ENCODE measurements around the gene CTDSP2.
"Not testable (repeated sequence)": the region's sequence is repeated elsewhere in the genome, so short reads cannot be mapped to it uniquely, and the experiment has no call there.

The CTDSP2 gene

DNA sequence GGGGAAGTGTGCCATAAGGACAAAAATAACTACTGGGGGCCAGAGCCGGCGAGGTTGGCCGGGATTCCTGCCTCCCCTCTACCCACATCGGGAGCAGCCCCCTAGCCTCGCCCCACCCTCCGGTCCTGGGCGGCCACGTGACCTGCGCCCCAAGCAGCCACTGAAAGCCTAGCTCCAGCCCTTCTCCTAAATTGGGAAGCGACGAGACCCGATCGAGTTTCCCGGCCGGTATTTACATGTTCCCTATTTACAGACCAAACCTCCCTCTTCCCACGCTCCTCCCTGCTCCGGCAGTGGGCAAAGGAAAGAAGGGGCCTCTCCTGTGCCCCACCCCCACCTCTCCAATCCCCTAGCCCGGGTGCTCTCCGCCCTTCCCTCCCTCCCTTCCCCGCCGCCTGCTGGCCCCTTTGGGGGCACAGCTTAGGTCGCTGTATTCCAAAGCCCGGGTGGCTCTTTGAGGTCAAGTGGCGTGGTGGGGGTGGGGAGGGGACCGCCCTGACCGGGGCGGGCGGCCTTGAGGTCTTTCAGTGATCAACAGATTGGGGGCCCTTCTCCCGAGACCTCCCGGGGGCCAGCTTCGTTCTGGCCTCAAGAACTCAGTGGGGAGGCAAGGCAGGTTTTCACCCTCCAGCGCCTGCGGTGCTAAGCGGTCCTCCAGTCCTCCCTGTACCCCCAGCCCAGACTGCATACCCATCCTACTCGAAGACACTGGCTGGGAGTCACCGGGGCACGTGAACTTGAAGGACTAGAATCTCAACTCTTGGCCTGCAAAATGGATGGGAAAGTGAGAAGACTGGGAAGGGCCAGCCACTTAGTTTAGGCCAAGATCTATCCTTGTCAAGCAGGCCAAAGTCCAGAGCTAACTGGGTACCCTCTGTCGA is 6.3 kb upstream of the CTDSP2 start:
- DNase-seq (ENCODE audit: low read depth), result no peak

DNA sequence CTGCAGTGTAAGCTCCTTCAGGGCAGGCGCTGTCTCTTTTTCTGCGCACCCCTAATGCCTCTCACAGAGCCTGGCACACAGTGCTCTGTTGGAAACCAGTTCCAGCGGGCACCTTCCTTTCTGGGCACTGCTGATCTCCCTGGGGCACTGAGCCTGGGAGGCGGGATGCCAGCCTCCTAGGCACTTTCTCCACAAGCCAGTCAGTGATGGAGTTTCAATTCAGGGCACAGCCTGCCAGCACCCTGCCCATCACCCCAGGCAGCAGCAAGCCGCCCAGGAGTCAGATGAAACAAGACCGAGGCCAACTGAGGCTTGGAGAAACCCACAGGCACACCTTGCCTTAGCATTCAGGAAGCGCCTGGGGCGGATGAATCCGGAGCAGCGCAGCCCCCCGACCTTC is 5.7 kb upstream of the CTDSP2 start:
- no peak for DNase-seq (ENCODE audit: low read depth)

GRCh38 chr12:57851552-57851951 is 5.0 kb upstream of the CTDSP2 start:
- DNase-seq (ENCODE audit: low read depth), result no peak

GRCh38 chr12:57850854-57851430 is 4.4 kb upstream of the CTDSP2 start:
- no peak for DNase-seq (ENCODE audit: low read depth)

- DNase-seq (ENCODE audit: low read depth), result not testable (repeated sequence)
Measured at GRCh38 chr12:57849447-57849846, 2.9 kb upstream of the CTDSP2 start.

DNA sequence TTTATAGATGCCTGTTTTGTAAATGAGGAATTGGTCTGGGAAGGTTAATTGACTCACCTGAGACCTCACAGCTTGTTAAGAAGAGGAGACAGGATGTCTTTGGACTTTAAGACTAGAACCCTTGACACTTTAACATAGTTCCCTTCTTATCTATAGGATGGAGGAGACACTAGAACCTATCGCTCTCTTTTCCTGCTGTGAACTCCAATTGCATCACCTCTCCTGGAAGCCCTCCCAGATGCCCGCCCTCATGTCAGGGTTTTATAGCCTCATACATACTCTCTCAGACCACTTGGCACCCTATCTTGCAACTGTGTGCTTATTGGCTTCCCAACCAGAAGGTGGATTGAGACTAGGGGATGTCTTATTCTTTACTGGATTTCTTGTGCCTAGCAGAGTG is 2.5 kb upstream of the CTDSP2 start:
- DNase-seq (ENCODE audit: low read depth), result no peak

- DNase-seq (ENCODE audit: low read depth), result no peak
Measured at GRCh38 chr12:57848208-57848607, 1.7 kb upstream of the CTDSP2 start.

DNA sequence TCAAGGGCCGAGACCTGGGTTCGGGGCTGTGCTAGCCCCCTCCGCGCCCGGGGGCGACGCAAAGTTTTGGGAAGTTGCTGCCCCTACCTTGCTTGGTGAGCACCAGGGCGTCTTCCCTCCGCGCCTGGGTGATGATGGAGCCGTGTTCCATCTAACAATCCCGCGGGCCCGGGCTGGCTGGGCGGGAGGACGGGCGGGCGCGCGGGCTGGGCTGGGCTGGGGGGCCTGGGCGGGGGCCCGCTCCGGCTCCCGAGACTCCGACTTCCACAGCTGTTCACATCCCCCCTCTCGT is 298 bp downstream of the CTDSP2 start:
- no peak for DNase-seq (ENCODE audit: low read depth)

GRCh38 chr12:57845478-57846284 is 848 bp downstream of the CTDSP2 start:
- DNase-seq (ENCODE audit: low read depth), result peak; percentile 62

- DNase-seq (ENCODE audit: low read depth), result peak; percentile 88
Measured at GRCh38 chr12:57844709-57845477, 1.6 kb downstream of the CTDSP2 start.

GRCh38 chr12:57842342-57843294 is 3.9 kb downstream of the CTDSP2 start:
- peak; percentile 45 for DNase-seq (ENCODE audit: low read depth)

DNA sequence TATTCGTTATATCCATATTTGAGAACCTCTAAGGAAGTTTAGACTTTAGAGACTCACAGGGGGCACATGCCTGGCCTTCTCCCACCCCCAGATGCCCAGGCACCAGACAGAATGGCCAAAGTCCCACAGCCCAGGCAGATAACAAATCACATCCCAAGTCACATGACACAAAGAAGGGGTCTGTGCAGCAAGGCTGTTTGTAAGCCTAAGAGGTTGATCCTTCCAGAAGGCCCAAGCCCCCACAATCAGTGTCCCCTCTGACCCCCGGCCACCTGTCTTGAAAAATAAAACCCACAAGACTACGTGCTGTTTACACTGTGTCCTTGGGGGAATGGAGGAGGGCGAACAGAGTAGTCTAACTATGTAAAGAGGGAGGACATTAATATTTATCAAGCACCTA is 5.1 kb downstream of the CTDSP2 start:
- no peak for DNase-seq (ENCODE audit: low read depth)

GRCh38 chr12:57840726-57841125 is 5.8 kb downstream of the CTDSP2 start:
- DNase-seq (ENCODE audit: low read depth), result no peak

DNA sequence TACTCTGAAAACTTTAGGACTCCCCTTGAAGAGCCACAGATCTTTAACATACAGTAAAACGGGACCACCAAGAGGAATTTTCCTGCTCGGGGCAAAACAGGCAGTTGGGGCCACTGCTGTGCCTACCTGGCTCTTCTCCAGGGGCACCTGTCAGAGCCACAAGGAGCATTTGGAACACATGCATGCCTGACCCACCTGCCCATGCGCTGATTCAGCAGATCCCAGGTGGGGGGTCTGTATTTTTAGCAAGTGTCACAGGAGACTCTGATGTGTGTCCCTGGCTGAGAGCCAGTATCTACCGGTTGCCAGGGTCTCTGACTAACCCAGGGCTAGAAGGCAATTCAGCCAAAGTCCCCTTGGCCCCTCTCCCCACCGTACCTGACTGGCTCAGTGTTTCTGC is 6.5 kb downstream of the CTDSP2 start:
- DNase-seq (ENCODE audit: low read depth), result no peak

DNA sequence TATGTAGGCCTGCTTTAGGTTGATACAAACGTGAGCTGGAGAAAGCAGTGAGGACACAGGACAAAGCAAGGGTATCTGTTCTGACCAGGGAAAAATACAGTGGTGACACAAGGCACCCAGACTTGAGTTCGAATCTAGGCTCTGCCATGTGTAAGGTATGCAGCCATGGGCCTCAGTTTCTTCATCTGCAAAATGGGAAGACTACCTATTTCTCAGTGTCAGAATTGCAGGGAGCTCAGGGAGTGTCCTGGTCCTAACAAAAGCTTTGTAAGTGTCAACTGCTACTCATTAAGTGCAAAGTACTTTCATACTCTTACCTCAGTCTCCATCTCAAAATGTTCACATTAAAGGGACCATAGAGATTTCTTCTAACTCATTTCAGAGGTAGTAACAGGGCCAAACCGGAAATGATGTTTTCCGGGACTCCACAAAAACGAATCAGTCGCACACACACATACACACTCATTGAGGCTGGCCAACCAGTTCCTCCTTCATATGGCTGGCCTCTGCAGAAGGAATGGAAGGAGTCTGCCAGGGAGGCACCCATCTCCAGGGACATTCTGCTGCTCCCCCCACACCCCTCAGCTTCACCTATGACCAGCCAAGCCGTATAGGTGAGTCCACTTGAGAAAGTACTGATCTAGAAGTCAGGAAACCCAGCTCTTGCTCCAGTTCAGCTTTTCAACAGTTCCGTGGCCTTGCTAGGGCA is 7.8 kb downstream of the CTDSP2 start:
- peak; percentile 43 for DNase-seq (ENCODE audit: low read depth)

GRCh38 chr12:57837864-57838562 is 8.5 kb downstream of the CTDSP2 start:
- DNase-seq (ENCODE audit: low read depth), result peak; percentile 88

- DNase-seq (ENCODE audit: low read depth), result peak; percentile 82
Measured at GRCh38 chr12:57836442-57837375, 9.8 kb downstream of the CTDSP2 start.
